ENCODE measurements around the gene KCNJ15. TPM values are rescaled to one million over a fixed set of nuclear protein-coding genes. Genes with fewer than 3 reads are reported as not detected.

Gene KCNJ15
- total RNA-seq, 2 donors from 2014 or later = 0.33 to 1.3 TPM

DNA sequence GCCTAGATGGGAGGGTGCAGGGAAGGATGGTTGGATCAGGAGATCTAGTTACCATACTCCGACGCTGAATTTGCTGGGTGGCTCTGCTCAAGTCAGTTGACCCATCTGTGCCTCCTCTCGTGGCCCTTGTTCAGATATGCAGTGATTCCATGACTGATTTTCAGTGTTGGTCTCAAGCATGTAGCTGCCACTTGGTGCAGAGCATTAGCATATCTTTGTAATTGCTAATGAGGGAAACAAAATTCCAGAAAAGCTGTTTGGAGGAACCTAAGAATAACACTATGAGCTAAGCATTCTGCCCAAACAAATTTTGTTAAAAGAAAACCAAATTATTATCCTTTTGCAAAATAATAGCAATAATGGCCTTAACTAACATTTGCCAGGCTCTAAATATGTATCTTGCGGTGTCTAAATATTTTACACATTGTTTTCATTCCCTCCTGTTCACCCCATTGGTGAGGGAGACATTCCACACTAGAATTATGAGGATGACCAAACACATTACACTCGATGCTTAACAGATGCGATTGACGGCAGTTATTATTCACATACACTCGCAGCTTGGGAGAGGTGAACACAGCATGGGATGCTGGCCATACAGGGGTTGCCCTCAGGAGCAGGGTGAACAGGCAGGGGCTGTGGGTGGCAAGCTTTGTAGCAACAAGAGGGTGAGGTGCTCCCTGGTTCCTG, 69.1 kb downstream of the KCNJ15 start:
- TF ChIP-seq, protein P1, sequence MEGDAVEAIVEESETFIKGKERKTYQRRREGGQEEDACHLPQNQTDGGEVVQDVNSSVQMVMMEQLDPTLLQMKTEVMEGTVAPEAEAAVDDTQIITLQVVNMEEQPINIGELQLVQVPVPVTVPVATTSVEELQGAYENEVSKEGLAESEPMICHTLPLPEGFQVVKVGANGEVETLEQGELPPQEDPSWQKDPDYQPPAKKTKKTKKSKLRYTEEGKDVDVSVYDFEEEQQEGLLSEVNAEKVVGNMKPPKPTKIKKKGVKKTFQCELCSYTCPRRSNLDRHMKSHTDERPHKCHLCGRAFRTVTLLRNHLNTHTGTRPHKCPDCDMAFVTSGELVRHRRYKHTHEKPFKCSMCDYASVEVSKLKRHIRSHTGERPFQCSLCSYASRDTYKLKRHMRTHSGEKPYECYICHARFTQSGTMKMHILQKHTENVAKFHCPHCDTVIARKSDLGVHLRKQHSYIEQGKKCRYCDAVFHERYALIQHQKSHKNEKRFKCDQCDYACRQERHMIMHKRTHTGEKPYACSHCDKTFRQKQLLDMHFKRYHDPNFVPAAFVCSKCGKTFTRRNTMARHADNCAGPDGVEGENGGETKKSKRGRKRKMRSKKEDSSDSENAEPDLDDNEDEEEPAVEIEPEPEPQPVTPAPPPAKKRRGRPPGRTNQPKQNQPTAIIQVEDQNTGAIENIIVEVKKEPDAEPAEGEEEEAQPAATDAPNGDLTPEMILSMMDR (IDR thresholded peaks at IDR 0.05) = no peak
- no peaks in the 10 kb centered on the region for H3K27me3 ChIP-seq
- no peak overlapping the region for H3K27ac ChIP-seq

DNA sequence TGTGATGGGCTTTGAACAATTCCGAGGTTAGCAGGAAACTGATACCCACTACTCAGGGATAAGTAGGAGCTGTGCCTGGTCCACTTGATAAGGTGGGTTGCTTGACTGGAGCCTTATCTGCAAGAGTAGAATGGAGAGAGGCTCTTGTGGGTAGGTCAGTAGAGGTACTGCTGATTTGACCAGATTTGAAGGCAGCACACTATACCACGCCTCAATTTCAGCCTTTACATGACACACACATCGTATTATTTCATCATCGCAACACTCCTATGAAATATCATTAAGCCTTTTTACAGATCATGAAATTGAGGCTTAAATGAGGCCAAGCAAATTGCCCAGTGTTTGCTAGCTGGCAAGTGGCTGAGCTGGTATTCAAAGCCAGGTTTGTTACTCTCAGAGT, 69.6 kb downstream of the KCNJ15 start:
- no peak for DNase-seq (ENCODE audit: low spot score)
- Histone ChIP-seq H3K27ac (no peak overlapping the region), H3K4me3 (no peak overlapping the region), H3K27me3 (no peaks in the 10 kb centered on the region), H3K36me3 (no peaks in the 10 kb centered on the region), H3K4me1 (peaks cover 0 to 10% of the 10 kb centered on the region in 2 donors), H3K9me3 (no peaks in the 10 kb centered on the region)
- TF ChIP-seq, protein P1 (IDR thresholded peaks at IDR 0.05) = no peak

More for the DNA sequence above, 69.1 kb downstream of the KCNJ15 start:
- peak; percentile 7 for DNase-seq (ENCODE audit: low spot score)
- no peaks in the 10 kb centered on the region for H3K9me3 ChIP-seq
- H3K36me3 ChIP-seq = no peaks in the 10 kb centered on the region
- H3K4me1 ChIP-seq = peaks cover 0 to 10% of the 10 kb centered on the region in 2 donors
- no peak overlapping the region for H3K4me3 ChIP-seq

DNA sequence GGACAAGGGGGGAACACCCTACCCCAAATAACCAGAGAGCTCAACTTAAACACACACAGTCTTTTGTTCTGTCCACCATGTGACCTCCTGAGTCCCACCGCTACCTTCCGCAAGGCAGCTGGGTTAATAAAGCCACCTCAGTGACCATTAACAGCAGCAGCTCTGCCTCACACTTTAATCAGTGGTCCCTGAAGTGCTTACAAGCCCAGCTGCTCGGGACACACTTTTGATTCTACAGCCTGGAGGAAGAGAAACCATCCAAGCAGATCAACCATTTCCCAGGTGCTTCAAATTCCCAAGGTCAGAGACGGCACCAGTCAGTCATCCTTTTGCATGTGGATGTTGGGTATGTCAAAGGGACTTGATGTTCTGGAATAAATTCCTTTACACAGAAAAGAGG, 70.1 kb downstream of the KCNJ15 start:
- TF ChIP-seq, protein P1 (IDR thresholded peaks at IDR 0.05) = no peak
- no peak overlapping the region for H3K27ac ChIP-seq
- H3K4me3 ChIP-seq = no peak overlapping the region
- H3K9me3 ChIP-seq = no peaks in the 10 kb centered on the region
- H3K36me3 ChIP-seq = no peaks in the 10 kb centered on the region
- DNase-seq (ENCODE audit: low spot score) = peak; percentile 54
- no peaks in the 10 kb centered on the region for H3K27me3 ChIP-seq
- H3K4me1 ChIP-seq = peaks cover 0 to 10% of the 10 kb centered on the region in 2 donors

DNA sequence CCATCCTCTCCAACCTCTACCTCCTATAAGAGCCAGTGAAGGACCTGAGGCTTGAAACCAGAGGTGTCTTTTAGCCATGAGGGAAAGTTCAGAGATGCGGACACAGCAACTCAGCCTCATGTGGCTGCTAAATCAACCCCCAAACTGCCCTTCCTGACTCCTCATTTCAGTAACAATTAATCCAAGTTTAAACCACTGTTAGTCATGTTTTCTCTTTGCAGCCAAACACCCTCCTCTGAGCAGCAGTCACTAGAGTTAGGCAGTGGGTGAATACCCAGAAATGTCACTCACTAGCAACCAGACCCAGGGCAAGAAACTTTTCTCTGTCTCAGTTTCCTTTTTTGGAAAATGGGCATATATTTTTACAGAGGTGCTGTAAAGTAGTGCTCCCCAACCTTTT, 71.2 kb downstream of the KCNJ15 start:
- Histone ChIP-seq H3K4me3 (no peak overlapping the region), H3K27me3 (no peaks in the 10 kb centered on the region), H3K4me1 (peaks cover 0 to 10% of the 10 kb centered on the region in 2 donors), H3K36me3 (no peaks in the 10 kb centered on the region), H3K27ac (no peak overlapping the region), H3K9me3 (no peaks in the 10 kb centered on the region)
- TF ChIP-seq, protein P1 (IDR thresholded peaks at IDR 0.05) = no peak
- DNase-seq (ENCODE audit: low spot score) = no peak

DNA sequence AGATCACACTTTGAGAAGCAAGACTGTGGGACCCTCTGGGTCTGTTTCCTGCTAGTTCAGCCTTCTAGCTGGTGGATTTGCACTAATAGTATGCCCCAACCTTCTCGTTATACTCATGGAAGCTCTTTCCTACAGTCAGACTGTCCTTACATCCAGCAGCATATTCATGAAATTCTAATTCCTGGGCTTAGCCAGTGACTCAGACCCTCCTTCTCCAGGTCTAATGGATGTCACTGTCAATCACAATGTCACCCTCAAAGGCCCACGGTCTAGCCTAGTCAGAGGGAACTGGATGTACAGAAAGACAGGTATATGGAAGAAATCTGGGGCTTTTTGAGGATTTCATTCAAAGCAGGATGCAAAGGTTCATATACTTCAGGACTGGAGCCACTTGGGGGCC, 72.4 kb downstream of the KCNJ15 start:
- DNase-seq (ENCODE audit: low spot score) = peak; percentile 28
- Histone ChIP-seq H3K36me3 (no peaks in the 10 kb centered on the region), H3K27me3 (no peaks in the 10 kb centered on the region), H3K4me1 (peaks cover 0 to 7% of the 10 kb centered on the region in 2 donors), H3K9me3 (no peaks in the 10 kb centered on the region), H3K4me3 (no peak overlapping the region), H3K27ac (no peak overlapping the region)
- TF ChIP-seq, protein P1 (IDR thresholded peaks at IDR 0.05) = no peak

DNA sequence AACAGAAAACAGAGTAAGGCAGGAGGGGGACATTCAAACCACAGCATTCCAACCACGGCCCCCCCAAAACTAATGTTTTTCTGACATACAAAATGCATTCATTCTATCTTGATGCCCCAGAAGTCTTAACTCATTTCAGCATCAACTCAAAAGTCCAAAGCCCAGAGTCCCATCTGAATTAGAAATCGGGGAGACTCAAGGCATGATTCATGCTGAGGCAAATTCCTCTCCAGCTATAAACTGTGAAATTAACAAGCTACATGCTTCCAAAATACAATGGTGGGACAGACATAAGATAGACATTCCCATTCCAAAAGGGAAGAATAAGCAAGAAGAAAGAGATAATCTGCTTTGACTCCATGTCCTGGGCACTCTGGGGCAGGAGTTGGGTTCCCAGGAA, 73.9 kb downstream of the KCNJ15 start:
- TF ChIP-seq, protein P1 (IDR thresholded peaks at IDR 0.05) = no peak
- H3K27me3 ChIP-seq = no peaks in the 10 kb centered on the region
- H3K4me3 ChIP-seq = no peak overlapping the region
- DNase-seq (ENCODE audit: low spot score) = no peak
- H3K4me1 ChIP-seq = peaks cover 0 to 5% of the 10 kb centered on the region in 2 donors
- H3K36me3 ChIP-seq = no peaks in the 10 kb centered on the region
- H3K27ac ChIP-seq = no peak overlapping the region
- no peaks in the 10 kb centered on the region for H3K9me3 ChIP-seq

All from right atrium auricular region (tissue), 2 donors.